Measurements from ENCODE around the gene ARFGAP2.
"Not testable (repeated sequence)": the region's sequence is repeated elsewhere in the genome, so short reads cannot be mapped to it uniquely, and the experiment has no call there.

The ARFGAP2 gene

GRCh38 chr11:47201015-47201414 is 24.3 kb upstream of the ARFGAP2 start:
- TF ChIP-seq, protein P1, sequence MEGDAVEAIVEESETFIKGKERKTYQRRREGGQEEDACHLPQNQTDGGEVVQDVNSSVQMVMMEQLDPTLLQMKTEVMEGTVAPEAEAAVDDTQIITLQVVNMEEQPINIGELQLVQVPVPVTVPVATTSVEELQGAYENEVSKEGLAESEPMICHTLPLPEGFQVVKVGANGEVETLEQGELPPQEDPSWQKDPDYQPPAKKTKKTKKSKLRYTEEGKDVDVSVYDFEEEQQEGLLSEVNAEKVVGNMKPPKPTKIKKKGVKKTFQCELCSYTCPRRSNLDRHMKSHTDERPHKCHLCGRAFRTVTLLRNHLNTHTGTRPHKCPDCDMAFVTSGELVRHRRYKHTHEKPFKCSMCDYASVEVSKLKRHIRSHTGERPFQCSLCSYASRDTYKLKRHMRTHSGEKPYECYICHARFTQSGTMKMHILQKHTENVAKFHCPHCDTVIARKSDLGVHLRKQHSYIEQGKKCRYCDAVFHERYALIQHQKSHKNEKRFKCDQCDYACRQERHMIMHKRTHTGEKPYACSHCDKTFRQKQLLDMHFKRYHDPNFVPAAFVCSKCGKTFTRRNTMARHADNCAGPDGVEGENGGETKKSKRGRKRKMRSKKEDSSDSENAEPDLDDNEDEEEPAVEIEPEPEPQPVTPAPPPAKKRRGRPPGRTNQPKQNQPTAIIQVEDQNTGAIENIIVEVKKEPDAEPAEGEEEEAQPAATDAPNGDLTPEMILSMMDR (IDR thresholded peaks at IDR 0.05; ENCODE audit: insufficient read depth, low read length, poor library complexity, severe bottlenecking) = no peak
- TF ChIP-seq EZH2phosphoT487 (conservative IDR thresholded peaks at IDR 0.05; ENCODE audit: low read length) = no peak
- no peaks in the 10 kb centered on the region for H3K36me3 ChIP-seq (ENCODE audit: low read length)
- no peaks in the 10 kb centered on the region for H3K79me2 ChIP-seq (ENCODE audit: insufficient read depth, low read length)
- no peak overlapping the region for H2AFZ ChIP-seq (ENCODE audit: low read depth, low read length, severe bottlenecking)
- H3K4me3 ChIP-seq (ENCODE audit: insufficient read depth, low read length, poor library complexity, severe bottlenecking) = no peak overlapping the region
- no peaks in the 10 kb centered on the region for H3K9me3 ChIP-seq (ENCODE audit: insufficient read depth, low read length)
- H3K9me2 ChIP-seq (replicated peaks; ENCODE audit: insufficient read depth, low read length) = no peaks in the 10 kb centered on the region
- no peak overlapping the region for H3K9ac ChIP-seq (ENCODE audit: low read length)
- no peak overlapping the region for H3K27ac ChIP-seq (ENCODE audit: low read depth, low read length)
- no peaks in the 10 kb centered on the region for H3K27me3 ChIP-seq (ENCODE audit: low read length)
- no peaks in the 10 kb centered on the region for H3F3A ChIP-seq (ENCODE audit: insufficient read depth)
- H3K4me2 ChIP-seq (ENCODE audit: low read depth, low read length, poor library complexity, severe bottlenecking) = no peak overlapping the region
- H4K20me1 ChIP-seq (ENCODE audit: low read depth, low read length) = no peaks in the 10 kb centered on the region

DNA sequence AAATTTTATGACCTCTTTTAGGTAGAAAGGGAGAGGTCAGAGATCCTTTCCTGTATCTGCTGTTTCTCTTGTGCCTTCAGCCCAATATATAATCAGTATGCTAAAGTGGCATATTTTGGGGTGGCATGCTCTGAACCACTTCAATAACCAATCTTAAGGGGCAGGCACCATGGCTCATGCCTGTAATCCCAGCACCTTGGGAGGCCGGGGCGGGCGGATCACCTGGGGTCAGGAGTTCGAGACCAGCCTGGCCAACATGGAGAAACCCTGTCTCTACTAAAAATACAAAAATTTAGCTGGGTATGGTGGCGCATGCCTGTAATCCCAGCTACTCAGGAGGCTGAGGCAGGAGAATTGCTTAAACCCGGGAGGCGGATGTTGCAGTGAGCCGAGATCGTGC is 21.5 kb upstream of the ARFGAP2 start:
- not testable (repeated sequence) for H3K4me3 ChIP-seq (ENCODE audit: insufficient read depth, low read length, poor library complexity, severe bottlenecking); H3K79me2 ChIP-seq (ENCODE audit: insufficient read depth, low read length); H3K4me2 ChIP-seq (ENCODE audit: low read depth, low read length, poor library complexity, severe bottlenecking); H3K27ac ChIP-seq (ENCODE audit: low read depth, low read length); H3K27me3 ChIP-seq (ENCODE audit: low read length); H3F3A ChIP-seq (ENCODE audit: insufficient read depth); H3K36me3 ChIP-seq (ENCODE audit: low read length); H2AFZ ChIP-seq (ENCODE audit: low read depth, low read length, severe bottlenecking); H4K20me1 ChIP-seq (ENCODE audit: low read depth, low read length); H3K9me3 ChIP-seq (ENCODE audit: insufficient read depth, low read length); H3K9ac ChIP-seq (ENCODE audit: low read length); H3K9me2 ChIP-seq (replicated peaks; ENCODE audit: insufficient read depth, low read length)

DNA sequence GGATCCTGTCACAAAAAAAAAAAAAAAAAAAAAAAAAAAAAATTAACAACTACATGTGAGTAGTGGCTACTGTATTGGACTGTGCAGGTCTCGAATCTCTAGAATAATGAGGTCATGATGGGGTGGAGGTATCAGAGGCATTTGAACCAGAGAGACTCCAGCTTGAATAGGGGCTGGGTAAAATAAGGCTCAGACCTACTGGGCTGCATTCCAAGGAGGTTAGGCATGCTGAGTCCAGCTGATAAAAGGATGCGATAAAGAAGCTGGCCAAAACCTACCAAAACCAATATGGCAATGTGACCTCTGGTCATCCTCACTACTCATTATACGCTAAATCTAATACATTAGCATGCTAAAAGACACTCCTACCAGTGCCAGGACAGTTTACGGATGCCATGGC is 15.4 kb upstream of the ARFGAP2 start:
- no peak overlapping the region for H2AFZ ChIP-seq (ENCODE audit: low read depth, low read length, severe bottlenecking)
- no peak overlapping the region for H3K27ac ChIP-seq (ENCODE audit: low read depth, low read length)
- H3K79me2 ChIP-seq (ENCODE audit: insufficient read depth, low read length) = no peaks in the 10 kb centered on the region
- H3K4me3 ChIP-seq (ENCODE audit: insufficient read depth, low read length, poor library complexity, severe bottlenecking) = no peak overlapping the region
- no peaks in the 10 kb centered on the region for H3K9me3 ChIP-seq (ENCODE audit: insufficient read depth, low read length)
- H3K36me3 ChIP-seq (ENCODE audit: low read length) = no peaks in the 10 kb centered on the region
- H4K20me1 ChIP-seq (ENCODE audit: low read depth, low read length) = no peaks in the 10 kb centered on the region
- 0 out of 2 replicates have a peak, but pooled peaks cover 5% of the 10 kb centered on the region for H3F3A ChIP-seq (ENCODE audit: insufficient read depth)
- H3K9me2 ChIP-seq (replicated peaks; ENCODE audit: insufficient read depth, low read length) = no peaks in the 10 kb centered on the region
- no peak overlapping the region for H3K9ac ChIP-seq (ENCODE audit: low read length)
- no peaks in the 10 kb centered on the region for H3K27me3 ChIP-seq (ENCODE audit: low read length)
- H3K4me2 ChIP-seq (ENCODE audit: low read depth, low read length, poor library complexity, severe bottlenecking) = no peak overlapping the region
- TF ChIP-seq, protein P1 (IDR thresholded peaks at IDR 0.05; ENCODE audit: insufficient read depth, low read length, poor library complexity, severe bottlenecking) = no peak
- no peak for TF ChIP-seq EZH2phosphoT487 (conservative IDR thresholded peaks at IDR 0.05; ENCODE audit: low read length)

DNA sequence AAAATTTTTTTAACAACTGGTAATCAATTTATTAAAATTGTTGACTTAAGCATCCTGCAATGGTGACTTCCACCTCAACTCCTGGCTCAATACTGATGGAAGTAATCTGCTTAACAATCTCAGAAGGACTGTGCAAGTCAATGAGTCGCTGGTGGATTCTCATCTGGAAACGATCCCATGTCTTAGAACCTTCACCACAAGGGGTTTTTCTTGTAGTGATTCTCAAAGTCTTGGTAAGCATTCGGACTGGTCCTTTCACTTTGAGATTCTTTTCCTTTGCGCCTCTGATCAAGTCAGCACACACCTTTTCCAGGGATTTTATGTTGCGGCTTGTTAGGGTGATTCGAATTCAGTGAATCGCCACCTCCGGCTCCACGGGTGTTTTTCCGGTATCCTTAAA is 14.5 kb upstream of the ARFGAP2 start:
- H3K9me2 ChIP-seq (replicated peaks; ENCODE audit: insufficient read depth, low read length); H3K36me3 ChIP-seq (ENCODE audit: low read length); H3K9me3 ChIP-seq (ENCODE audit: insufficient read depth, low read length); H3K4me3 ChIP-seq (ENCODE audit: insufficient read depth, low read length, poor library complexity, severe bottlenecking); H3K79me2 ChIP-seq (ENCODE audit: insufficient read depth, low read length); H3K27ac ChIP-seq (ENCODE audit: low read depth, low read length); H3K4me2 ChIP-seq (ENCODE audit: low read depth, low read length, poor library complexity, severe bottlenecking); H3K9ac ChIP-seq (ENCODE audit: low read length); H3K27me3 ChIP-seq (ENCODE audit: low read length); H2AFZ ChIP-seq (ENCODE audit: low read depth, low read length, severe bottlenecking); H3F3A ChIP-seq (ENCODE audit: insufficient read depth); H4K20me1 ChIP-seq (ENCODE audit: low read depth, low read length): not testable (repeated sequence)

Data from SU-DHL-6 (cell line).